IPS DF 6.9 (cell line): ENCODE results near the gene TM4SF4.

Experiments used
- DNase-seq: peaks from one replicate; pipeline ENCODE4 v3.0.0-alpha.2; 2013; ENCODE audit warnings: low read depth, low spot score
- H3K27ac ChIP-seq: one replicate; pipeline ENCODE4 v1.5.1; 2013; ENCODE audit warnings: low read length, control low read depth
- H3K27me3 ChIP-seq: 2 replicates; pipeline ENCODE4 v1.6.1; 2013; ENCODE audit warnings: mild to moderate bottlenecking, low read length; ENCODE audit not compliant: control insufficient read depth, insufficient read depth
- H3K36me3 ChIP-seq: 2 replicates; pipeline ENCODE4 v1.6.1; 2013; ENCODE audit warnings: low read length; ENCODE audit not compliant: control insufficient read depth, insufficient read depth
- H3K4me1 ChIP-seq: 2 replicates; pipeline ENCODE4 v1.6.1; 2013; ENCODE audit warnings: low read length; ENCODE audit not compliant: control insufficient read depth, insufficient read depth
- H3K4me3 ChIP-seq: 2 replicates; pipeline ENCODE4 v1.5.1; 2013; ENCODE audit warnings: mild to moderate bottlenecking, low read length
- H3K9me3 ChIP-seq: 2 replicates; pipeline ENCODE4 v1.6.1; 2013; ENCODE audit warnings: low read length, inconsistent platforms; ENCODE audit not compliant: control insufficient read depth, insufficient read depth
- WGBS: extraction: QIAGEN DNeasy Blood & Tissue Kit; methylation state at CpG from one replicate; pipeline ENCODE4 v1.1.7; 2013; ENCODE audit warnings: mixed read lengths, missing lambda C conversion rate; ENCODE audit not compliant: insufficient read length, insufficient coverage; 5-methylcytosine and 5-hydroxymethylcytosine counted together

The TM4SF4 gene

DNA sequence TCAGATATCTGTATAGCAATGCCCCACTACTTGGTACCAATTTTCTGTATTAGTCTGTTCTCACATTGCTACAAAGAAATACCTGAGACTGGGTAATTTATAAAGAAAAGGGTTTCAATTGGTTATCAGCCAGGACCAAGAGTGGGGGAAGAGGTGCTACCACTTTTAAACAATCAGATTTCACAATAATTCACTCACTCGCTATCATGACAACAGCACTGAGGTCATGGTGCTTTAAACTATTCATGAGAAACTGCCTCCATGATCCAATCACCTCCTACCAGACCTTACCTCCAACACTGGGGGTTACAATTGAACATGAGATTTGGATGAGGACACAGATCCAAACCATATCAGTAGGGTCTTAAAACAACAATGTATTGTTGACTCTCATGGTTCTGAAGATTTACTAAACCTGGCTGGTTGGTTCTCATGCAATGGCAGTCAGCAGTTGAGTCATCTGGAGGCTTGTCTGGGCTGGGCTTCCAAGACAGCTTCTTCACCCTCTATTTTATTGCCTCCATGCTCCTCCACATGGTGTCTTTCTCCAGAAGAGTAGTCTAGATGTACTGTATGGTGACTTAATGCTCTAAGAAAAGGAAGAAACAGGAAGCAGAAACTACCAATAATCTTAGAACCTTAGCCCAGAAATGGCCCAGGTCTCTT is 21.2 kb upstream of the TM4SF4 start:
- Histone ChIP-seq H3K27me3 (no peaks in the 10 kb centered on the region), H3K36me3 (no peaks in the 10 kb centered on the region), H3K9me3 (peaks cover 1% of the 10 kb centered on the region; the same call in 1 of the 2 replicates), H3K4me3 (no peak overlapping the region), H3K27ac (no peak overlapping the region), H3K4me1 (no peaks in the 10 kb centered on the region)
- WGBS: no CpG with 5 or more reads among the region's 1 CpG
- DNase-seq: no peak

DNA sequence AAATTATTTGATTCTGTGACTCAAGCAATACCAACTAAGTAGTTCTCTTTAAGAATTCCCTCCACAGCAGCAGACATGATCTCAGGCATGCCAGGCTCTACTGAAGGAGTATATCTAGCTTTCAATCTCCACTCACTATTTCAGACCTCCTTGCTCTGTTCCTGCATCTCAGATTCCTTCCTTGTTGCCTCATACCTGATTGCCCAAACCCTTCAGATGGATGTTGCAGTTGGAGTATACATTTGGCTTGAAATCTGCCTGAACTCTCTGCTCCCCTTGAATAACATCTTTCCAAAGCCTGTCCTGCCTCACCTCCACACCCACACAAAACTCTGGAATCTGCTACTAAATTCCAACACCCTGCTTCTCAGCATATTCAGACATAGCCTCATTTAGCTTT is 19.8 kb upstream of the TM4SF4 start:
- no peak overlapping the region for H3K4me3 ChIP-seq
- H3K27me3 ChIP-seq: no peaks in the 10 kb centered on the region
- peaks cover 1% of the 10 kb centered on the region; the same call in 1 of the 2 replicates for H3K9me3 ChIP-seq
- no peak overlapping the region for H3K27ac ChIP-seq
- no peak for DNase-seq
- no peaks in the 10 kb centered on the region for H3K36me3 ChIP-seq
- no peaks in the 10 kb centered on the region for H3K4me1 ChIP-seq

DNA sequence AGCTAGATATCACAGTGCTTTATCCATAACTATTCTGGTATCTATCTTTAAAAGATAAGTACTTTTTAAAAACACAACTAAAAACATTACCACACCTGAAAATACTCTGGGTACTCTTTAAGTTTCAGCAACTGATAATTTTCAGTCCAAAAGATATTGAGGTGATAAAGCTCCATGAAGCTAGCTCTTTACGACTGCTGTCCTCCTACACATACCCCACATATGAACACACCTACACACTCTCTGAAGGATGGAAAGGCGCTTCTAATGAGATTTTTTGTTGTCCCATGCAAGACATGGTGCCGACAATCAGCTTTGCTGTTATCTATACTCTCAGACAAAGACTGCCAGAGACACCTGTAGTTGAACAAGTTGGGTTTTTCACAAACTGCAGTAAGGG is 19.1 kb upstream of the TM4SF4 start:
- H3K36me3 ChIP-seq: no peaks in the 10 kb centered on the region
- H3K4me1 ChIP-seq: no peaks in the 10 kb centered on the region
- H3K4me3 ChIP-seq: no peak overlapping the region
- no peak overlapping the region for H3K27ac ChIP-seq
- no CpG with 5 or more reads among the region's 3 CpGs for WGBS
- H3K9me3 ChIP-seq: peaks cover 1% of the 10 kb centered on the region; the same call in 1 of the 2 replicates
- DNase-seq: no peak
- H3K27me3 ChIP-seq: no peaks in the 10 kb centered on the region

DNA sequence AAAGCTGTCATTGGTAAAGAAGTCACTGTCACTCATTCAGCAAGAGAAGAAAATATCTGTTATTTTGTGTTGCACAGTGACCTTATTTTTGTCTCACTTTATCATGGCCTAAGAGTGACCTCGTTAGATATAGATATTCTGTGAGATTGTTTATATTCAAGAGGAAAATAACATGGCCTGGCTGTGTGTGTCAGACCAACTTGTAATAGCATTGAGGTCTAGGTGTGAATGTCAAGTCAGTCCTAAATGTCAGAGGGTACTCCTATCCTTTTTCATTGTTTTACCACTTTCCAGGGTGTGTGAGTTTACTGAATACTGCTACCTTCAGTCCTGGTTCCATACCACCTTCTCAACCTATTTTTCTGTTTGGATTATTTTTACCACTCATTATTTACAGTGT is 18.5 kb upstream of the TM4SF4 start:
- no peak overlapping the region for H3K27ac ChIP-seq
- peaks cover 1% of the 10 kb centered on the region; the same call in 1 of the 2 replicates for H3K9me3 ChIP-seq
- H3K4me3 ChIP-seq: no peak overlapping the region
- H3K4me1 ChIP-seq: no peaks in the 10 kb centered on the region
- DNase-seq: no peak
- no peaks in the 10 kb centered on the region for H3K36me3 ChIP-seq
- no CpG with 5 or more reads among the region's 1 CpG for WGBS
- H3K27me3 ChIP-seq: no peaks in the 10 kb centered on the region

DNA sequence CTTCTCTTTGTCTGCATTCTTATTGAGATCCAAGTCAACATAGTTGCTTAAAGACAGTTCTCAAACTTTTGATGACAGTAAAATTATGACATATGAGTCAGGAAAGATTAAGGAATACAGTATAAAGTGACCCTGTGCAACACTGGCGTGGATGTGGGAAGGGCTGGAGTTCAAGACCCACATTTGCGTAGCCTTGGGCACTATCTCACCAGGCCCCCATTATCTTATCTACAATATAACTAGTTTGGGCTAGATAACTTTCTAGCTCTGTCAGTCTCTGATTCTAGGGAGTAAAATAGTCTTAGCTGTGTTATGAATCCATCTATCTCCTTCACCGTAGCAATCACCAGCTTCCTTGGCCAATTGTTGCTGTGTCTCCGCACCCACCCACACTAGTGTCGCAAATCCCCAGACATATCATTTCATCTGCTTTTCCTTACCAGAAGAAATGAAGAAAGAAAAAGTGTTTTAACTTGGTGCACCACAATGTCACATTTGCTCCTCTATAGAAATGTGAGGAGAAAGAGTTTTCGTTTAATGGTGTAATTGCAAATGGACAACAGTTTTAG is 14.9 kb upstream of the TM4SF4 start:
- Histone ChIP-seq H3K9me3 (no peaks in the 10 kb centered on the region), H3K36me3 (no peaks in the 10 kb centered on the region), H3K27ac (no peak overlapping the region), H3K4me1 (no peaks in the 10 kb centered on the region), H3K4me3 (no peak overlapping the region), H3K27me3 (no peaks in the 10 kb centered on the region)
- whole genome bisulfite sequencing: no CpG with 5 or more reads among the region's 6 CpGs
- DNase-seq: no peak

DNA sequence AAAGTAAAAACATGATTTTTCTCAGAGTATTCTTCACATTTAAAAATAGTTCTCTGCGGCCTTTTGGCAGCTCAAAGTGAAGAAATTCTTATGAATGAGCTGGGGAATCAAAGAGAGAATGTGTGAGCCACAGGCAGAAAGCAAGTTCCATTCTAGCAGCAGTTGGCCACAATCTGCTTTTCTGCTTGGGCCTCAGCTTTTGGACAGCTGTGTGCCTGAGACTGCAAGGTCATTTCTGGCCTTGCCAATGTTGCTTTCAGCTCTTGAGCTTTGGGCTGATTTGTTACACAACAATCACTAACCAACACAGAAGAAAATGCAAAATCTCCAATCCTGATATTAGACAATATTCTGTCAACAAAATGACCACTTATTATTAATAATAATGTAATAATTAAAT is 14.4 kb upstream of the TM4SF4 start:
- Histone ChIP-seq H3K4me1 (no peaks in the 10 kb centered on the region), H3K27me3 (no peaks in the 10 kb centered on the region), H3K27ac (no peak overlapping the region), H3K4me3 (no peak overlapping the region), H3K36me3 (no peaks in the 10 kb centered on the region), H3K9me3 (no peaks in the 10 kb centered on the region)
- WGBS: no CpG with 5 or more reads among the region's 1 CpG
- no peak for DNase-seq

DNA sequence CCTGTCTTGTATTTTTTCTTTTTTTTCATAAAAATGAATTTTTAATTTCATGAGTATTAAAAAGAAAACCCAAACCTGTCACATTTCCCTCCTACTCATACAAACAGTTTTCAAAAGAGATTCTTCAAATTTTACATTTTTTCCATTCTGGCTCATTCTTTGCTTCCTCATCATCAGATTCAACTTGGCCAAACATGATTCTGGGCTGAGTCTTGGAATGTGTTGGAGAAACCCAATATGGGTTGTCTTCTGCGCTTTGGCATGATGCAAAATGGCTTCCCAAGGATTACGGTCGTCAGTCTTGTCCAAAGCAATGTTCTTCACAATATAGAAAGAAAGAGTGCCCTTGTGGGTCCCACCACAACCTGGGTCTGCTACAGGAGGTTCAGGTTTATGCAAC is 12.4 kb upstream of the TM4SF4 start:
- Histone ChIP-seq H3K4me1 (peaks cover 3% of the 10 kb centered on the region; the same call in 1 of the 2 replicates), H3K27ac (no peak overlapping the region), H3K27me3 (no peaks in the 10 kb centered on the region), H3K9me3 (no peaks in the 10 kb centered on the region), H3K36me3 (no peaks in the 10 kb centered on the region), H3K4me3 (no peak overlapping the region)
- DNase-seq: no peak
- no CpG with 5 or more reads among the region's 3 CpGs for WGBS

DNA sequence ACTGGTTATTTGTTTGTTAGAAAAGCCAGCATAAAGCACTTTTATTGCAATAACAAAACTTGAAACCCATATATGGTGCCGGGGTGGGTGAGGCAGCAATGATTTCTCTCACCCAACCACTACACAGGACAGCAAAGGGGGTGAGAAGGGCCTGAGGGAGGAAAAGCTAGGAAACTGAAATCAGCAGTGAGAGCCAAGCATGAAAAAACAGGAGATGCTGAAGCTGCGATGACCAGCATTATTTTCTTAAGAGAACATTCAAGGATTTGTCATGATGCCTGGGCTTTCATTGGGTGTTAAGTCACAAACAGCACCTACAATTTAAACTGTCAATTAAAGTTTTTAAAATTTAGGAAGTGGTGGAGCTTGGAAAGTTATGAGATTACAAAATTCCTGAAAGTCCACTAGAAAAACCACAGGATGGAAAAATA is 11.9 kb upstream of the TM4SF4 start:
- no peaks in the 10 kb centered on the region for H3K27me3 ChIP-seq
- H3K4me3 ChIP-seq: no peak overlapping the region
- H3K4me1 ChIP-seq: peaks cover 3% of the 10 kb centered on the region; the same call in 1 of the 2 replicates
- no peak for DNase-seq
- H3K36me3 ChIP-seq: no peaks in the 10 kb centered on the region
- H3K9me3 ChIP-seq: no peaks in the 10 kb centered on the region
- H3K27ac ChIP-seq: no peak overlapping the region
- no CpG with 5 or more reads among the region's 2 CpGs for WGBS

DNA sequence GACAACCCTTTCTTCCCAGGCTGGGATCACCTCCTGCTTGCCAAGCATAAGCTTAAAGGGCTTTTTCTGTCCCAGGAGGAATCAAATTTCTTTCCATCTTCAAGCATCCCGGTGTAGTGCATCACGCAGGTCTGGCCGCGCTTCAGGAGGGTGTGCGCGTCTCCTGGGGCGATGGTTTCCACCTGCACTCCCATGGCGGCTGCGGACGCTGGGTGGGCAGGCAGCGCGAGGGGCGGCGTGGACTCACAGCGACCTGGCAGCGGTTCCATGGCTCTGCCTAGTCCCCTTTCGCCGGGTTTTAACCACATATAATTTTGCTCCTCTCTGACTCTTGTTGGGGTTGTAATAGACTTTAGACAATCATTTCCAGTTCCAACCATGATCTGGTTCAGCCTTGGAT is 10.6 kb upstream of the TM4SF4 start:
- Histone ChIP-seq H3K27me3 (no peaks in the 10 kb centered on the region), H3K9me3 (no peaks in the 10 kb centered on the region), H3K27ac (no peak overlapping the region), H3K36me3 (no peaks in the 10 kb centered on the region), H3K4me3 (no peak overlapping the region), H3K4me1 (peaks cover 3% of the 10 kb centered on the region; the same call in 1 of the 2 replicates)
- DNase-seq: no peak
- no CpG with 5 or more reads among the region's 18 CpGs for WGBS

DNA sequence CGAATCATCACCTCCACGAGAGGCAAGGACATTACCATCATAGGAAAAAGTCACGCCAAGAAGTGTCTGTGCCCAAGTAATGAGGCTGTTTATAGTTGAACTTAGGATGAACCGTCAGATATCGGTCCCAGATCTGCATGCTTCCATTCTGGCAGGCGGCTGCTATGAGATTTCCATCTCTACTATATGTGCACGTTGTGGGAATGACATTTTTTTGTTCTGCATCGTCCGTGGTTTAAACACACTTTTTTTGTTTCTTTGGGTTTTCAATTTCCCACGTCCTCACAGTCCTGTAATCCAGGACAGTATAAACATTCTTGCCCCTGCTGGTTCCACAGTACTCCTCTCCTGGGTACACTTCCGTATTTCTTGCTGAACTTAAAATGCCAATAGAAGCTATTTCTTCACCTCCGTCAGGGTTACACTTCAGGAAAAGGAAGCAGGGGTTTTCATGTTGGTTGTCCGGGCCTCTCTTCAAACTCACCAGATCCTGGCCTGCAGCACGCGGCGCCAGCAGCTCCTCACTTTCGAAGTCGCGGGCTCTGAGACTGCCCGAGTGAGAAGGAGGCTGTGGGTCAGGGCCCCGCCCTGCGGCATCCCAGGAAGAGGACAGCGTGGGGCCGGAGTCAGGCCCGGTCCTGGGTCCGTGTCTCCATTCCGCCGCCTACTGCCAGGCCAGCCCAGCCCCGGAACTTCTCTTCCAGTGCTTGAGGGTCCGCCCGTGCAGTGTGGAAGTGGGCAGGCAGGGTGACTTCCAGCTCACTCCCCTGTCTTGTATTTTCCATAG is 9.8 kb upstream of the TM4SF4 start:
- Histone ChIP-seq H3K27ac (no peak overlapping the region), H3K9me3 (no peaks in the 10 kb centered on the region), H3K4me3 (no peak overlapping the region), H3K36me3 (no peaks in the 10 kb centered on the region), H3K4me1 (peaks cover 3% of the 10 kb centered on the region; the same call in 1 of the 2 replicates), H3K27me3 (no peaks in the 10 kb centered on the region)
- WGBS: no CpG with 5 or more reads among the region's 31 CpGs
- no peak for DNase-seq
